H7 (cell line): Measurements from ENCODE around the gene PLCH2. TPM values are rescaled to one million over a fixed set of nuclear protein-coding genes. Genes with fewer than 3 reads are reported as not detected.

Experiments used
- DNase-seq: peaks from one replicate; pipeline ENCODE4 v3.0.0; 2012
- H3K27me3 ChIP-seq: 2 replicates; pipeline ENCODE4 v1.6.0; 2011; ENCODE audit warnings: mild to moderate bottlenecking, low read length; ENCODE audit not compliant: control insufficient read depth, insufficient read depth
- H3K36me3 ChIP-seq: replicated peaks from 2 replicates; pipeline ENCODE4 v1.5.1; 2011; ENCODE audit warnings: low read length; ENCODE audit not compliant: control insufficient read depth, insufficient read depth
- H3K4me3 ChIP-seq: 2 replicates; pipeline ENCODE4 v1.5.1; 2011; ENCODE audit warnings: low read depth, mild to moderate bottlenecking, control low read depth, low read length, moderate library complexity; ENCODE audit not compliant: insufficient read depth
- total RNA-seq: library from RNA; depleted of rRNA; stranded (reverse); fragments of >200 nt; shearing (Covaris generic); gene quantifications from 2 replicates; pipeline ENCODE4 v1.2.3, GENCODE V29; 2014

Gene PLCH2
- total RNA-seq, 1 experiment from 2014 or later: 0.24 TPM

GRCh38 chr1:2523191-2523890 is 47.3 kb downstream of the PLCH2 start:
- peaks cover 13% of the 10 kb centered on the region for H3K36me3 ChIP-seq
- peak; percentile 86 for DNase-seq
- no peak overlapping the region for H3K4me3 ChIP-seq
- peaks cover 17% of the 10 kb centered on the region for H3K27me3 ChIP-seq

GRCh38 chr1:2523891-2524609 is 48.0 kb downstream of the PLCH2 start:
- H3K36me3 ChIP-seq: peaks cover 12% of the 10 kb centered on the region
- H3K27me3 ChIP-seq: peaks cover 23% of the 10 kb centered on the region
- H3K4me3 ChIP-seq: no peak overlapping the region
- no peak for DNase-seq

GRCh38 chr1:2525572-2525919 is 49.5 kb downstream of the PLCH2 start:
- peak overlapping the region; percentile 97 for H3K4me3 ChIP-seq
- DNase-seq: no peak
- peaks cover 6% of the 10 kb centered on the region for H3K36me3 ChIP-seq
- peaks cover 36% of the 10 kb centered on the region for H3K27me3 ChIP-seq

- H3K36me3 ChIP-seq: peaks cover 4% of the 10 kb centered on the region; the same call in 1 of the 2 replicates
- peak within 1 kb of the TSS; percentile 97 for H3K4me3 ChIP-seq
- H3K27me3 ChIP-seq: peaks cover 43% of the 10 kb centered on the region
- DNase-seq: peak; percentile 99
Measured at GRCh38 chr1:2525920-2526823, 50.1 kb downstream of the PLCH2 start, which contains the start of gene PANK4. Gene PANK4, minus strand, starts transcription at chr1:2526596. Its CDS starts 9 bp downstream, at chr1:2526587.

- 0 out of 2 replicates have a peak, but pooled peaks cover 1% of the 10 kb centered on the region for H3K36me3 ChIP-seq
- DNase-seq: no peak
- peaks cover 51% of the 10 kb centered on the region for H3K27me3 ChIP-seq
- peak overlapping the region; percentile 24 for H3K4me3 ChIP-seq
Measured at GRCh38 chr1:2526824-2527555, 50.9 kb downstream of the PLCH2 start.

- H3K4me3 ChIP-seq: no peak overlapping the region
- DNase-seq: no peak
- 0 out of 2 replicates have a peak, but pooled peaks cover 1% of the 10 kb centered on the region for H3K36me3 ChIP-seq
- peaks cover 56% of the 10 kb centered on the region for H3K27me3 ChIP-seq
Measured at GRCh38 chr1:2527556-2527860, 51.4 kb downstream of the PLCH2 start.

GRCh38 chr1:2528016-2528415 is 51.9 kb downstream of the PLCH2 start:
- peaks cover 56% of the 10 kb centered on the region for H3K27me3 ChIP-seq
- no peaks in the 10 kb centered on the region for H3K36me3 ChIP-seq
- DNase-seq: no peak
- H3K4me3 ChIP-seq: no peak overlapping the region

GRCh38 chr1:2528611-2528965 is 52.5 kb downstream of the PLCH2 start:
- Histone ChIP-seq H3K4me3 (no peak overlapping the region), H3K27me3 (peaks cover 59% of the 10 kb centered on the region), H3K36me3 (no peaks in the 10 kb centered on the region)
- no peak for DNase-seq

- peaks cover 59% of the 10 kb centered on the region for H3K27me3 ChIP-seq
- DNase-seq: peak; percentile 93
- H3K36me3 ChIP-seq: no peaks in the 10 kb centered on the region
- H3K4me3 ChIP-seq: peak overlapping the region; percentile 29
Measured at GRCh38 chr1:2528966-2529783, 53.1 kb downstream of the PLCH2 start.

- peak; percentile 92 for DNase-seq
Measured at GRCh38 chr1:2529784-2530512, 53.9 kb downstream of the PLCH2 start, which contains the start of gene HES5. Gene HES5, minus strand, starts transcription at chr1:2530263. Its CDS starts 99 bp downstream, at chr1:2530164.

GRCh38 chr1:2530513-2531361 is 54.6 kb downstream of the PLCH2 start:
- H3K36me3 ChIP-seq: no peaks in the 10 kb centered on the region
- H3K4me3 ChIP-seq: no peak overlapping the region
- H3K27me3 ChIP-seq: peaks cover 62% of the 10 kb centered on the region
- no peak for DNase-seq

More at GRCh38 chr1:2529784-2530512, 53.9 kb downstream of the PLCH2 start, which contains the start of gene HES5:
- Histone ChIP-seq H3K27me3 (peaks cover 59% of the 10 kb centered on the region), H3K4me3 (peak within 1 kb of the TSS; percentile 29), H3K36me3 (no peaks in the 10 kb centered on the region)

- DNase-seq: no peak
- H3K4me3 ChIP-seq: no peak overlapping the region
- peaks cover 55% of the 10 kb centered on the region for H3K27me3 ChIP-seq
- H3K36me3 ChIP-seq: no peaks in the 10 kb centered on the region
Measured at GRCh38 chr1:2532485-2533160, 56.5 kb downstream of the PLCH2 start.
